Measurements from ENCODE around the gene OTOR.
A peak's percentile ranks its signal among the peaks of the same experiment; 100 is the strongest.

The OTOR gene

GRCh38 chr20:16748308-16748900 lies at the start of gene OTOR:
TSS of gene OTOR (plus strand) at chr20:16748358. CDS start at chr20:16748402, 44 bp downstream.
- no peak for DNase-seq (ENCODE audit: low read depth)

- DNase-seq (ENCODE audit: low read depth), result no peak
These were observed 48.9 kb upstream of the OTOR start for GRCh38 chr20:16699293-16699692.

GRCh38 chr20:16701296-16701695 lies 46.9 kb upstream of the OTOR start:
- peak; percentile 23 for DNase-seq (ENCODE audit: low read depth)

- no peak for DNase-seq (ENCODE audit: low read depth)
These were observed 44.6 kb upstream of the OTOR start for GRCh38 chr20:16703570-16703969.

GRCh38 chr20:16707674-16708073 lies 40.5 kb upstream of the OTOR start:
- no peak for DNase-seq (ENCODE audit: low read depth)

GRCh38 chr20:16708602-16709001 lies 39.6 kb upstream of the OTOR start:
- no peak for DNase-seq (ENCODE audit: low read depth)

- DNase-seq (ENCODE audit: low read depth), result no peak
These were observed 39.1 kb upstream of the OTOR start for GRCh38 chr20:16709017-16709416.

GRCh38 chr20:16710781-16711180 lies 37.4 kb upstream of the OTOR start:
- no peak for DNase-seq (ENCODE audit: low read depth)

- DNase-seq (ENCODE audit: low read depth), result no peak
These were observed 36.4 kb upstream of the OTOR start for GRCh38 chr20:16711661-16712258.

- no peak for DNase-seq (ENCODE audit: low read depth)
These were observed 35.6 kb upstream of the OTOR start for GRCh38 chr20:16712511-16712947.

GRCh38 chr20:16713066-16713465 lies 35.1 kb upstream of the OTOR start:
- DNase-seq (ENCODE audit: low read depth), result no peak

GRCh38 chr20:16714242-16714641 lies 33.9 kb upstream of the OTOR start:
- no peak for DNase-seq (ENCODE audit: low read depth)

GRCh38 chr20:16714751-16715150 lies 33.4 kb upstream of the OTOR start:
- DNase-seq (ENCODE audit: low read depth), result no peak

- no peak for DNase-seq (ENCODE audit: low read depth)
These were observed 28.7 kb upstream of the OTOR start for GRCh38 chr20:16719421-16719820.

- DNase-seq (ENCODE audit: low read depth), result no peak
These were observed 19.1 kb upstream of the OTOR start for GRCh38 chr20:16729080-16729479.

- DNase-seq (ENCODE audit: low read depth), result peak; percentile 95
These were observed 18.3 kb upstream of the OTOR start, which contains the start of gene SNRPB2 for GRCh38 chr20:16729565-16730460. TSS of gene SNRPB2 (plus strand) at chr20:16730026. CDS start at chr20:16731703, 1,677 bp downstream.

GRCh38 chr20:16732506-16733152 lies 15.5 kb upstream of the OTOR start:
- DNase-seq (ENCODE audit: low read depth), result no peak

GRCh38 chr20:16740365-16741072 lies 7.6 kb upstream of the OTOR start:
- no peak for DNase-seq (ENCODE audit: low read depth)

- no peak for DNase-seq (ENCODE audit: low read depth)
These were observed 3.9 kb upstream of the OTOR start for GRCh38 chr20:16744178-16744807.

GRCh38 chr20:16745204-16745603 lies 3.0 kb upstream of the OTOR start:
- no peak for DNase-seq (ENCODE audit: low read depth)

GRCh38 chr20:16747291-16747811 lies 807 bp upstream of the OTOR start:
- DNase-seq (ENCODE audit: low read depth), result no peak
